NCI-H526 (cell line): ENCODE data around the gene GPR42.
"Not testable (repeated sequence)": the region's sequence is repeated elsewhere in the genome, so short reads cannot be mapped to it uniquely, and the experiment has no call there.

Experiments
- DNase-seq, 2 experiments: peaks; one replicate each; lab custom pipeline; 2025; lab: John Stamatoyannopoulos, UW

GPR42 gene

DNA sequence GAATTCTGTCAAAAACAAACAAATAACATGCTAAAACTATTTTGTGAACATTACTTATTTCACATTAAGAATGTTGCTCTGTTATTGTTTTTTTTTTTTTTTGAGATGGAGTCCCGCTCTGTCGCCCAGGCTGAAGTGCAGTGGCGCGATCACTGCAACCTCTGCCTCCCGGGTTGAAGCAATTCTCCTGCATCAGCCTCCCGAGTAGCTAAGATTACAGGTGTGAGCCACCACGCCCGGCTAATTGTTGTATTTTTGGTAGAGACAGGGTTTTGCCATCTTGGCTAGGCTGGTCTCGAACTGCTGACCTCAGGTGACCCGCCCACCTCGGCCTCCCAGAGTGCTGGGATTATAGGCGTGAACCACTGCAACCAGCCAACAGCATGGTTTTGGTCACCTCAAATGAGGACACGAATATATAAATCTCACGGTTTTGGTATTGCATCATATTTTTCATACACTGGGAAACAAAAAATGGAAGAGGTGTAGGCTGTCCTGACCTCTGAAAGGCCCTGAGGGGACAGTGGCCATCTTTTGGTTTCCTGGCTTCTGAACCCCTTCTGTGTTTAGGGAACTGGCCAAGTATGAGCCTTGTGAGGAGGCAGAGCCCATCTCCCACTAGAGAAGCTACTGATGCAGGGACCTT, 25.5 kb downstream of the GPR42 start:
- no peak for DNase-seq

DNA sequence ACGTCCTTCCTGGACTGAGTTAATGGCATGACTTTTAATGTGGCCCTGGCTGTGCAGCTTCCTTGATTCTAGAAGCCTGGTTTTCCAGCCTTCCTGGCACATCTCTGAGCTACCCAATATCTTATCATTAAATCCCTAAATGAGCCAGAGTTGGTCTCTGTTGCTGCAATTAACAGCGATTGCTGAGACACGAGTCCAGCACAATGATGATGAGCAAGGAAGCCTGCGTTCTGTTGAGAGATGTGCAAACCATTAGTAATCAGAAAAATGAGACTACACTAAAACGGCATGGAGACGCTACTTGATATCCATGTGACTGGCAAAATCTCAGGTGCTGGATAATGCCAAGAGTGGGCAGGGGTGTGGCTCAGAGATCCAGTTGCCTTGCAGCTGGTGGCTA, 26.2 kb downstream of the GPR42 start:
- DNase-seq: no peak

DNA sequence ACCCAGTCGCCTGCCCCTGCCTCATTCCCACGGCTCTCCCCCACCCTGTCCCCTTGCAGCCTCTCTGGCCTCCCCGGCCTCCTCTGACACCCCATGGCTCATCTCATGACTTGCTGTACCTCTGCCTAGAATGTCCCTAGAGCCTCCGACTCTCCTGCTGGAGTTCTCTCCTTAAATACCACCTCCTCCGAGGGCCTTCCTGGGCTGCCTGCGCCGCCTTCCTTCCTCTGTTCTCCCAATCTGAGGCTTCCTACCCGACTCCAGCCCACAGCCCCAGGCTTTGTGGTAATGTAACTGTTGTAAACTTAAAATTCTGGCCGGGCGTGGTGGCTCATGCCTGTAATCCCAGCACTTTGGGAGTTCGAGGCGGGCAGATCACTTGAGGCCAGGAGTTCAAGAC, 27.7 kb downstream of the GPR42 start:
- no peak for DNase-seq

DNA sequence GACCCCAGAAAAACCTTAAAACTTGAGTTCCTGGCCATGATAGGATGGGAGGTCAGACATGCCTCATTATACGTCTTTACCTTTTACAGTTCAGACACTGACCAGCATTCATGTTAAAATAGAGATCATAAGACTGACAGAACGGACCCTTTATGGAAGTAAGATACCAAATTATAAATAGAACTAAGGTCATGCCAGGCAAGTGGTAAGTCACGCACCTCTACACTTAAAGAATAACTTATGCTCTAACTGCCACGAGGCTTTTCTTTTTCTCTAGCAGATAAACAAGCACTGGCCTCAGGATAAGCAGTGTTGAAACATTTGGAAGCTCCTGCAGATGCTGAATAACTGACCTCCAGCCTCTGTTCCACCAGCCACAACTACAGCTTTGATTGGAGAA, 28.4 kb downstream of the GPR42 start:
- DNase-seq: no peak

DNA sequence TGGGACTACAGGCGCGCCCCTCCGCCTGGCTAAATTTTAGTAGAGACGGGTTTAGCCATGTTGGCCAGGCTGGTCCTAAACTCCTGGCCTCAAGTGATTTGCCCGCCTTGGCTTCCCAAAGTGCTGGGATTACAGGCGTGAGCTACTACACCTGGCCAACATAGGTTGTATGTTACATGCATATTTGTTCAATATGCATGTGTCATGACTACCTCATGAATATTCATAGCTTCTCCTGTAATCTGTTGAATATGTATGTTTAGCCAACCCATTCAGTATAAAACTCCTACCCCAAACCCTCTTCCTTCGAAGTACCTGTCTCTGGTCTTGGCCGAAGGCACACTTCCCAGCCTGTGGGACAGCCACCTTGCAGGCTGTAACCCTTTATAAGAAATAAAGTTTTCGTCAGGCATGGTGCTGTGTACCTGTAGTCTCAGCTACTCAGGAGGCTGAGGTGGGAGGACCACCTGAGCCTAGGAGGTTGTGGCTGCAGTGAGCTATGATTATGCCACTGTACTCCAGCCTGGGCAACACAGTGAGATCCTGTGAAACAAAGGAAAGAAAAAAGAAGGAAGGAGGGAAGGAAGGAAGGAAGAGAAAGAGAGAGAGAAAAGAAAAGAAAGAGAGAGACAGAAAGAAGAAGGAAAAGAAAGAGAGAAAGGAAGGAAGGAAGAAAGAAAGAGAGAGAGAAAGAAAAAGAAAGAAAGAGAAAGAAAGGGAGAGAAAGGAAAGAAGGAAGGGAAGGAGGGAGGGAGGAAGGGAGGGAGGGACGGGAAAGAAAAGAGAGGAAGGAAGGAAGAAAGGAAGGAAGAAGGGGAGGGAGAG, 29.3 kb downstream of the GPR42 start:
- no peak for DNase-seq

DNA sequence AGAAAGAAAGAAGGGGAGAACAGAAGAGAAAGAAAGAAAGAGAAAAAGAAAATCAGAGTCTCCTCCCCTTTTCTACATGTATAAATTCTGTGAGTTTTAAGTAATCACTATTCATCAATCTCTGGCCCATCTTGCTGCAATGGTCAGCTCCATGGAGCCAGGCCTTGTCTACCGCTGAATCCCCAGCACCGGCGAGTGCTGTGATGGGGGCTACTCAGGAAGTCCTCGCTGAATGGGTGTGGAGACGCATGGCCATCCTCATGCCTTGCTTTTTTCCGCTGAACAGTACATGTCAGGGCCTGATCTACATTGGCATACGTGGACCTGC, 29.9 kb downstream of the GPR42 start:
- DNase-seq: no peak

DNA sequence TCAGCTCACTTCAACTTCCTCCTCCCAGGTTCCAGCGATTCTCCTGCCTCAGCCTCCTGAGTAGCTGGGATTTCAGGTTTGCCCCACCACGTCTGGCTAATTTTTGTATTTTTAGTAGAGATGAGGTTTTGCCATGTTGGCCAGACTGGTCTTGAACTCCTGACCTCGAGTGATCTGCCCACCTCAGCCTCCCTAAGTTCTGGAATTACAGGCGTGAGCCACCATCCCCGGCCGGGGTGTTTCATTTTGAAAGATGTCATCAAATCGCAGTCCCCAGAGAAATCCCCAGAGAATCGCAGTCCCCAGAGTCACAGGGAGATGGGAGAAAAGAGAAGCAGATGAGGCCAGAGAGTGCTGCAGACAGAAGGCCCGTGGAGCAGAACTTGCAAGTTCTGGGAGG, 30.5 kb downstream of the GPR42 start:
- DNase-seq: not testable (repeated sequence)

DNA sequence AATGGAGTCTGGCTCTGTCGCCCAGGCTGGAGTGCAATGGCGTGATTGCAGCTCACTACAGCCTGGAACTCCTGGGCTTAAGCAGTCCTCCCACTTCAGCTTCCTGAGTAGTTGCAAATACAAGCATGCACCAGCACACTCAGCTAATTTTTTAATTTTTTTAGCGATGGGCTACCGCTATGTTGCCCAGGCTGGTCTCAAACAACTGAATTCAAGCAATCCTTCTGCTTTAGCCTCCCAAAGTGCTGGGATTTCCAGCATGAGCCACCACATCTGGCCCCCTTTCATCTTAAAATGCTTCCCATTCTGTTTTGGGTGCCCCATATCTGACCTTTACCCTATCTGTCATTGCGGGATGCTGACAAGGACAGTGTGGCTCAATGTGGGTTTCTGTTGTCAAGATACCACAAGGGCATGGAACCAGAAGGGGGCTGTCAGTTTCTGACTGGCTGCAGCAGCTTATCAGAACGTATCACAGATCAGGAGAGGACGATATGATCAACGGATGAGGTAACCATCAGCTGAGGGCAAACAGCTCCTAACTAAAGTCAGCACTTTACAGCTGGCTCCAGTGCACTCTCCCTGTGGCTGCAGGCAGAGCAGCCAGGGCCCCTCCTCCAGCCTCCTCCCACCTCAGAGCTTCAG, 32.4 kb downstream of the GPR42 start:
- DNase-seq: no peak

DNA sequence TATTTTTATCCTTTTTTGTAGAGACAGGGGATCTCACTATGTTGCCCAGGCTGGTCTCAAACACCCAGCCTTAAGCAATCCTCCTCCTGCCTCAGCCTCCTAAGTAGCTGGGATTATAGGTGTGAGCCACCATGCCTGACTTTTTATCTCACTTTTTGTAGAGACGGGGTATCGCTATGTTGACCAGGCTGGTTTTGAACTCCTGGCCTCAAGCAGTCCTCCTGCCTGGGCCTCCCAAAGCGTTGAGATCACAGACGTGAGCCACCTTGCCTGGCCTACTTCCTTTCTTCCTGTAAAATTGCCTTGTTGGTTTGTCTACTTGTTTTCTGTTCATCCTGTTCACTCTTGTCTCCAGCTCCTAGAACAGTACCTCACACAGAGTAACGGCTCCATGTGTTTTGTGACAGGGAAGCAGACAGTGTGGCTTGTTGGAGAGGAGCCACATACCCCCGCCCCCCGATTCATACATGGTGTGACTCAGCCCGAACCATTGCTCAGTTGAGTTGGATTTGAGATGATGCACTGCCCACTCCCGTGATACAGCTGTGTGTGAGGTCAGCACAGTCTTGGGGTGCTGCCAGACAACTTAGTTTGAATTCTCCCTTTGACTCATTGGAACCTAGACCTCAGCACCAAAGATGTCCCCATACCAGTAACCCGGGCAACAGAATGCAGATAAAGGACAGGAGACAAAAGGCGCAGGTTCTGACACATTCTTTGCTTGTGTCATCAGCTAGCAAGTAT, 34.2 kb downstream of the GPR42 start:
- no peak for DNase-seq

DNA sequence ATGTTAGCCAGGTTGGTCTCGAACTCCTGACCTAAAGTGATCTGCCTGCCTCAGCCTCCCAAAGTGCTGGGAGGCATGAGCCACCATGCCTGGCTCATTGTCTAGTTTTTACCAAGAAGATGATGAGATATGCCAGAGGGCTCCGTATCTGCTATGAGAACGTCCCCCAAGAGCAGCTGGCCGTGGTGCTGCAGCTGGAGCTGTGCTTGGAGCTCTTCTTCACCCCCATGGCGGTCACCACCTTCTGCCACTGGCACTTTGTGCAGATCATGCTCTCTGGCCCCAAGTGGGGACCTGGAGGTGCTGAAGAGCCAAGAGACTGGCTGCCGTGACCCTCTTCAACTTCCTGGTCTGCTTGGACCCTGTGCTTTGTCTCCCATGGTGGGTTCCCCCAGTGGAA, 36.8 kb downstream of the GPR42 start:
- no peak for DNase-seq

DNA sequence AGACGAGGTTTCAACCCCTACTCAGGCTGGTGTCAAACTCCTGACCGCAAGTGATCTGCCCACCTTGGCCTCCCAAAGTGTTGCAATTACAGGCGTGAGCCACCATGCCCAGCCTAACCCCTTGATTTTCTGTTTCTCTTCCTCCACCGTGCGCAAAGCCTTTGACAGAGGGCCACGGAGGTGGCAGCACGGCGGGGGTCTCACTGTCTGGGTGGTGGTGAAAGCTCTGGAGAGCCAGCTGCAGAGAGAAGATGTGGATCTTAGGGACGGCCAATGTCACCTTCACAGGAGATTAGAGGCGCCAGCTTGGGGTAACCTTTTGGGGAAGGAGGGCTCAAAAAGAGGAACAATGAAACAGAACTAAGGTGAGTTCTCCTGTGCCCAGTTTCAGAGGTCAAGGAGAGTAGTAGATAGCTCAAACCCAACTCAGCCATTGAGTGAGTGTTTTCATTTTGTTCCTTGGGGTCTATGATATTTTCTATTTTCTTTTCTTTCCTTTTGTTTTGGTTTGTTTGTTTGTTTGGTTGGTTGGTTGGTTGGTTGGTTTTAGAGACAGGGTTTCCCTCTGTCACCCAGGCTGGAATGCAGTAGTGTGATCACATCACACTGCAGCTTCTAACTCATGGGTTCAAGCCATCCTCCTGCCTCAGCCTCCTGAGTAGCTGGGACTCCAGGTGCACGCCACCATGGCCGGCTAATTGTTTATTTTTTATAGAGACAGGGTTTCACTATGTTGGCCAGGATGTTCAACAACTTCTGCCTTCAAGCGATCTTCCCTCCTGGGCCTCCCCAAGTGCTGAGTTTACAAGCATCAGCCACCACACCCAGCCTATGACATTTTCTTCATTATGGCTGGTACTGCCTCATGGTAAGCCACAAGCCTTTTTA, 37.7 kb downstream of the GPR42 start:
- DNase-seq: no peak

DNA sequence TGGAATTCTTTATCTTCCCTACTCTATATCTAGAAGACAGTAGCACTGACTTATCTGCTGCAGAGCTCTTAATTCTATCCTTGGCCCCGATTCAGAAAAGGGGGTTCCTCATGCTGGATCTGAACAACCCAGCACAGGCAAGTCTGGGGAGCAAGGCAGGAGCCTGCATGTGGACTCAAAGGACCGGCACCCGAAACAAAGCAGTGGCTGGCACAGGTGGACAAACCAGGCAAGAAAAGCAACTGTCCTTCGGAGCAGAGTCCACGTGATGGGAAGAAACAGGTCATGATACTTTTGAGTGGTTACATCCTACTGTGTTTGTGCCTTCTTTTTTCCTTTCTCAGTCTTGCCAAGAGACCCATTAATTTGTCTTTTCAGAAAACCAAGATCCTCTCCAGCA, 38.3 kb downstream of the GPR42 start:
- DNase-seq: no peak

DNA sequence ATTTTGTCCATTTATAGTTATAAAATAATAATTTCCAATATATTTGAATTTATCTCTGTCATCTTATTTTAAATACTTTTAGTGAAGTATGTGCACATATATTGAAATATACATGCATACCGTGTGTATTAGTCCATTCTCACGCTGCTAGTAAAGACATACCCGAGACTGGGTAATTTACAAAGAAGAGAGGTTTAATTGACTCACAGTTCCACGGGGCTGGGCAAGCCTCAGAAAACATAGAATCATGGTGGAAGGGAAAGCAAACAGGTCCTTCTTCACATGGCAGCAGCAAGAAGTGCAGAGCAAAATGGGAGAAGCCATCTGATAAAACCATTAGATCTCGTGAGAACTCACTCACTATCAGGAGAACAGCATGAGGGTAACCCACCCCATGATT, 39.6 kb downstream of the GPR42 start:
- no peak for DNase-seq

DNA sequence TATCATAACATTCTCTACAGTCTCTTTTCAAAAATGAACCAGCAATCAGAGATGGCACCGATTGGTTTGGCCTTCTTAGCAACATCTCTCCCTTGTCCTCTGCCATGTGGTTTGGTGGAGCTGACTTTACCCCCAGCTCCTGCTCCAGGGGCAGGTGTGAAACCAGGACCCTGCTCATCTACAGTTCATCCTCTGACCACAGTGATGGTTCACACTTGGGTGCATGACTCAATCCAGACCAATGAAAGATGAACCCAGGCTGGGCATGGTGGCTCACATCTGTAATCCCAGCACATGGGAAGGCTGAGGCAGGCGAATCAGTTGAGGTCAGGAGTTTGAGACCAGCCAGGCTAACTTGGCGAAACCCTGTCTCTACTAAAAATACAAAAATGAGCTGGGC, 43.6 kb downstream of the GPR42 start:
- no peak for DNase-seq

DNA sequence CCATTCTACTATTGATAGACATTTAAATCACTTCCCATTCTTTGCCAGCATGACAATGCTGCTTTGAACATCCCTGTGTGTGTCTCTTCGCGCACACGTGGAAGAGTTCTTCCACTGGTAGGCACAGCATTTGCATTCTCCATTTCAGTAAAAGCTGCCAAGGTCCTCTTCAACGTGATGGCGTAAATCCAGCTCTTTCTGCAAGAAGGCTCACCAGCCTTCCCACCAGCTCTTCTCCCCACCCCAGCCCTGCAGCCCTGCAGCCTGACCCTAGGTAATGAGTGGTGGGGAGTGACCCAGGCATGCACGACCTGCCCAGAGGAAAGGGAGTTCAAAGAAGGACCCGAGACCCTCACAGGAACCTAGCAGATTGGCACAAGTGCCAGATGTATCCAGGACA, 45.5 kb downstream of the GPR42 start:
- no peak for DNase-seq

DNA sequence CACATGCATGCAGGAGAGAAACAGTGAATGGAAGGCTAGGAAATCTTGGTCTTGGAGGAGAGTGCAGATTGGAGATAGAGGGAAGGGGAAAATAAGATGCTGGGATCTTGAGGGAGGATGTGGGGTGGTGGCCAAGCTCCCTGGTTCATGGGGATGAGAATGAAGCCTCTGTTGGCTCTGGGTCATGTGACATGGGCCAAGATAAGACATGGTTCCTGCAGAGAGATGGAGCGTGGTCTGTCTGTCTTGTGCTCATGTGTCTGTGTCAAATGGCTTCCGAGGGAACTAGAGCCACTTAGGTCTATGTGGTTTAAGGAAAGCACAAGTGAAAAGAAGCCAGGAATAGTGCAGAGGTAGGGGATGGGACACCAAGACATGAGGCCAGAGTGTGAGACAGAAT, 46.4 kb downstream of the GPR42 start:
- DNase-seq: no peak

DNA sequence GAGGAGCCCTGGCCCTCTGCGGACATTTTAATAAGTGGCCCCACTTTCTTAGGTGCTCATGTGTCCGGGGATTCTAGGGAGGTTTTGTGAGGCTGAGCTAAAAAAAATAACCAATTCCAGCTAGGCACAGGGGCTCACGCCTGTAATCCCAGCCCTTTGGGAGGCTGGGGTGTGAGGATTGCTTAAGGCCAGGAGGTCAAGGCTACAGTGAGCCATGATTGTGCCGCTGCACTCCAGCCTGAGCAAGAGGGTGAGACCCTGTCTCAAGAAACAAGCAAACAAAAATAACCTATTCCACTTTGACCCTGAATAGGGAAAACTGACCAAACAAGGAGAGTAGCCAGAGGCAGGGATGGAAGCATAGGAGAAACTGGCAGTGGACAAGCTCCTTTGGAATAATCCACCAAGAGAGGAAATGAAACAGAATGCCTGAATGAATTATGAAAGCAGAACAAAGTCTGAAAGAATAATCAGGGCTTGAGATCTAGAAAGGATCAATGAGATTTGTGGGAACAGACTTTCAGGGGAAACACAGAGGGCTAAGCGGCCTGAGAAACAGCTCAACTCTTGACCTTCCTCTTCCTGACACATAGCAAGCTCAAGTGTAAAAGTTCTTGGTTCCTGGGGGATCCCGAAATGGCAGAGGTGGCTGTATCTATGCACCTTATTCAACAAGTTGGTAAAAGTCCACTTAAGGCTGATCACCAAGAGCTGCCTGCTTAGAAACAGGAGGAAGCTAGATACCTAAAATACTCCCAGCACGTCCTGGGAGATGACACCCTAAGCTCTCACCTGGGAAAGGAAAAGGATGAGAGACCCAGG, 47.1 kb downstream of the GPR42 start:
- no peak for DNase-seq

DNA sequence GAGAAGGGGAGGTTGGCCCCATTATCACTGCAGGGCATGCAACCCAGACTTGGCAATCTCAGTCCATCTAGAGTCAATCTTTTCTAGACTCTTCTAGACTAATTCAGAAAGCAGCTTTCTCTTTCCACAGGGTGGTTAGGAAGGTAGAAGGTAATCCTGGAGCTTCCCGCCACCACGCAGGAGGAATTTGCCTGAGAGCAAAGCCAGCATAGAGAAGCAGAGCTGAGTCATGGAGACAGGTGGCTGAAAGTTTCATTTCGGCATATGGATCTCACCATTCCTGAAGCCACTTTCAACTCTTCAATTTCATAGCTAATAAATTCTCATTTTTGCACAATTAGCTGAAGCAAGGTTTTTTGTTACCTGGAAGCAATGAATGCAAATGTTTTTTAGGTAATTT, 48.2 kb downstream of the GPR42 start:
- no peak for DNase-seq

DNA sequence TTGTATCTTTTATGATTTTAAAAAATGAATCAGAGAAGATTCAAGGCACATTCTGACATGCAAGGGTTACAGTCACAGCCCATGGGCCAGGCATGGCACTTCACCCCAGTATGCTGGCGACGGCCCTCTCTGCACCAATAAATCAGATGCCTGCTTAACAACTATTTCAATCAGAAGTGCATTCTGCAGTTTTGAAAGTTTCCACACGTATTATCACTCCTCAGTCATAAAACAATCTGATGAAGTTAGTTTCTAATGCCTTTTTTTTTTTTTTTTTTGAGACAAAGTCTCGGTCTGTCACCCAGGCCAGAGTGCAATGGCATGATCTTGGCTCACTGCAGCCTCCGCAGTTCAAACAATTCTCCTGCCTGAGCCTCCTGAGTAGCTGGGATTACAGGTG, 48.9 kb downstream of the GPR42 start:
- DNase-seq: no peak

DNA sequence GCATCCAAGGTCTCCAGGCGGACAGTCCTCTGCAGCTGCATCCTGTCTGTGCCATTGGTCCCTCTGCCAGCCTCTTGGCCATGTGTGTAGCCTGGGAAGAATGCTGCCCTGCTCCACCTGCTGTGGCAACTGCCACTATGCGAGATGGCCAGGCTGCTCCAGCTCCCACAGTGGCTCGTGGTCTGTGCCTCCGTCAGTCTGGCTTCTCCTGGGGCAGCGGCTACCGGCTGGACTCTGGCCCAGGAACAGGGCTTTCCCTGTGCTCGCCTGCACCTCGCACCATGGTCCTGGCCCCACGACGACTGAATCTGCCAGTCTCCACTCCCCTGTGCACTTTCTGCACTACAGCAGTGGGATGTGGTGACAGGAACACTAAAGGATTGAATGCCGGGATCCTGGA, 50.5 kb downstream of the GPR42 start:
- no peak for DNase-seq
